HL-60 (cell line): ENCODE results near the gene SCG5.

Experiments
- DNase-seq, 2 experiments: peaks; one replicate each; pipeline ENCODE4 v3.0.0-alpha.2; 2010 to 2020; ENCODE audit warnings: low read depth in 1 of 2, low spot score in 1 of 2
- H3K27ac ChIP-seq: fragments of 250-450 bp; sonication (Bioruptor Pico); replicated peaks from 2 replicates; pipeline ENCODE4 v1.5.1; 2020; ENCODE audit warnings: mild to moderate bottlenecking, moderate library complexity
- H3K27me3 ChIP-seq: fragments of 250-450 bp; sonication (Bioruptor Pico); 2 replicates; pipeline ENCODE4 v1.5.1; 2021; ENCODE audit warnings: mild to moderate bottlenecking, moderate library complexity; ENCODE audit not compliant: insufficient read depth, poor library complexity, severe bottlenecking
- H3K4me3 ChIP-seq: replicated peaks from 2 replicates; pipeline ENCODE4 v1.5.1; 2011; ENCODE audit warnings: mild to moderate bottlenecking, control low read depth, low read length; ENCODE audit not compliant: insufficient read depth
- CTCF ChIP-seq: IDR thresholded peaks from one replicate; pipeline ENCODE4 v1.5.1; 2011; ENCODE audit warnings: low read length, control low read depth, inconsistent platforms; ENCODE audit not compliant: insufficient read depth
- GABPA ChIP-seq: IDR thresholded peaks from 2 replicates; pipeline ENCODE4 v1.6.1; 2012; ENCODE audit warnings: low read depth
- POLR2AphosphoS5 ChIP-seq: IDR thresholded peaks from 2 replicates; pipeline ENCODE4 v1.6.1; 2012; ENCODE audit warnings: low read depth
- SPI1 ChIP-seq: IDR thresholded peaks from 2 replicates; pipeline ENCODE4 v1.6.1; 2012; ENCODE audit warnings: low read depth, mild to moderate bottlenecking, borderline replicate concordance
- TF ChIP-seq, protein P1 (sequence below): IDR thresholded peaks from 2 replicates; pipeline ENCODE4 v1.6.1; 2012; ENCODE audit warnings: low read depth; ENCODE audit not compliant: insufficient replicate concordance

Gene SCG5

GRCh38 chr15:32738666-32739065 lies 97.2 kb downstream of the SCG5 start:
- TF ChIP-seq, protein P1, sequence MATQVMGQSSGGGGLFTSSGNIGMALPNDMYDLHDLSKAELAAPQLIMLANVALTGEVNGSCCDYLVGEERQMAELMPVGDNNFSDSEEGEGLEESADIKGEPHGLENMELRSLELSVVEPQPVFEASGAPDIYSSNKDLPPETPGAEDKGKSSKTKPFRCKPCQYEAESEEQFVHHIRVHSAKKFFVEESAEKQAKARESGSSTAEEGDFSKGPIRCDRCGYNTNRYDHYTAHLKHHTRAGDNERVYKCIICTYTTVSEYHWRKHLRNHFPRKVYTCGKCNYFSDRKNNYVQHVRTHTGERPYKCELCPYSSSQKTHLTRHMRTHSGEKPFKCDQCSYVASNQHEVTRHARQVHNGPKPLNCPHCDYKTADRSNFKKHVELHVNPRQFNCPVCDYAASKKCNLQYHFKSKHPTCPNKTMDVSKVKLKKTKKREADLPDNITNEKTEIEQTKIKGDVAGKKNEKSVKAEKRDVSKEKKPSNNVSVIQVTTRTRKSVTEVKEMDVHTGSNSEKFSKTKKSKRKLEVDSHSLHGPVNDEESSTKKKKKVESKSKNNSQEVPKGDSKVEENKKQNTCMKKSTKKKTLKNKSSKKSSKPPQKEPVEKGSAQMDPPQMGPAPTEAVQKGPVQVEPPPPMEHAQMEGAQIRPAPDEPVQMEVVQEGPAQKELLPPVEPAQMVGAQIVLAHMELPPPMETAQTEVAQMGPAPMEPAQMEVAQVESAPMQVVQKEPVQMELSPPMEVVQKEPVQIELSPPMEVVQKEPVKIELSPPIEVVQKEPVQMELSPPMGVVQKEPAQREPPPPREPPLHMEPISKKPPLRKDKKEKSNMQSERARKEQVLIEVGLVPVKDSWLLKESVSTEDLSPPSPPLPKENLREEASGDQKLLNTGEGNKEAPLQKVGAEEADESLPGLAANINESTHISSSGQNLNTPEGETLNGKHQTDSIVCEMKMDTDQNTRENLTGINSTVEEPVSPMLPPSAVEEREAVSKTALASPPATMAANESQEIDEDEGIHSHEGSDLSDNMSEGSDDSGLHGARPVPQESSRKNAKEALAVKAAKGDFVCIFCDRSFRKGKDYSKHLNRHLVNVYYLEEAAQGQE, result no peak
- no peak for TF ChIP-seq SPI1
- Histone ChIP-seq H3K27me3 (peaks cover 5% of the 10 kb centered on the region), H3K27ac (no peak overlapping the region), H3K4me3 (no peak overlapping the region)
- DNase-seq, result no peak

GRCh38 chr15:32739522-32740063 lies 98.1 kb downstream of the SCG5 start:
- no peak for TF ChIP-seq CTCF
- no peak for TF ChIP-seq GABPA
- TF ChIP-seq POLR2AphosphoS5, result no peak
- TF ChIP-seq, protein P1, result no peak
- TF ChIP-seq SPI1, result no peak
- DNase-seq, result no peak
- Histone ChIP-seq H3K27ac (no peak overlapping the region), H3K27me3 (no peaks in the 10 kb centered on the region), H3K4me3 (no peak overlapping the region)

DNA sequence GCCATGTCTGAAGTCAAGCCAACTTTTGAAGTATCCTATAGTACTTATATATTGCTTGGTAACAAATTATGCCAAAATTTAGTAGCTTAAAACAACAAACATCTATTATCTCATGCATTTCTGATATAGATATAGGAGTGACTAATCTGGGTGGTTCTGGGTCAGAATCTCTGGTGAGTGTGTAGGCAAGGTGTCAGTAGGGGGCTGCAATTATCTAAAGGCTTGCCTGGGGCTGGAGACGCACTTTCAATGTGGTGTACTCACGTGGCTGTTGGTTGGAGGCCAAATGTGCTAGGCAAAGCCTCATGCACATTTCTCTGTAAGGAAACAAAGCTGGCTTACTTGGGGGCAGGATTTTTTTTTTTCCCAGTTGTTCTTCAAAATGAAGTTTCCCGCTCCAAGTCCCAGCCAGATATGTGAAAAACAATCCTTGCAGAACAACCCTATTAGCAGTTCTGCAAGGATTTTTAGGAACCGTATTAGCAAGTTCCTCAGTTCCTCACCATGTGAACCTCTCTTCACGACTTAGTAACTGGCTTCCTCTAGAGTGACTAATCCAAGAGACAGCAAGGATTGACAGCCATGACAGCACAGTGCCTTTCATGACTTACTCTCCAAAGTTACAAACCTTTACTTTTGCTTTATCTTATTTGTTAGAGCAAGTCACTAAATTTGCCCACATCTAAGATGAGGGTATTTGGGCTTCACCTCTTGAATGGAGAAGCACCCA lies 102.1 kb downstream of the SCG5 start:
- H3K27me3 ChIP-seq, result no peaks in the 10 kb centered on the region
- no peak for DNase-seq
- H3K4me3 ChIP-seq, result no peak overlapping the region
- TF ChIP-seq SPI1 (no peak), GABPA (no peak), CTCF (no peak), POLR2AphosphoS5 (no peak)
- TF ChIP-seq, protein P1, result no peak
- no peak overlapping the region for H3K27ac ChIP-seq
